GM18951 (cell line): ENCODE data around the gene RMND5B.

Experiments used
- POLR2A ChIP-seq: IDR thresholded peaks from 4 replicates; pipeline ENCODE4 v1.6.1; 2011; ENCODE audit warnings: mild to moderate bottlenecking; ENCODE audit not compliant: insufficient read length, insufficient read depth; ENCODE audit errors: extremely low read depth
- in situ Hi-C: fragments of 300-500 bp; cut with MboI; formaldehyde crosslinking; loops from one replicate; pipeline ENCODE4 v1.12.0; 2022; ENCODE audit warnings: low sequenced_read_pairs, mixed read lengths, inconsistent platforms; ENCODE audit not compliant: unreplicated experiment

Gene RMND5B

DNA sequence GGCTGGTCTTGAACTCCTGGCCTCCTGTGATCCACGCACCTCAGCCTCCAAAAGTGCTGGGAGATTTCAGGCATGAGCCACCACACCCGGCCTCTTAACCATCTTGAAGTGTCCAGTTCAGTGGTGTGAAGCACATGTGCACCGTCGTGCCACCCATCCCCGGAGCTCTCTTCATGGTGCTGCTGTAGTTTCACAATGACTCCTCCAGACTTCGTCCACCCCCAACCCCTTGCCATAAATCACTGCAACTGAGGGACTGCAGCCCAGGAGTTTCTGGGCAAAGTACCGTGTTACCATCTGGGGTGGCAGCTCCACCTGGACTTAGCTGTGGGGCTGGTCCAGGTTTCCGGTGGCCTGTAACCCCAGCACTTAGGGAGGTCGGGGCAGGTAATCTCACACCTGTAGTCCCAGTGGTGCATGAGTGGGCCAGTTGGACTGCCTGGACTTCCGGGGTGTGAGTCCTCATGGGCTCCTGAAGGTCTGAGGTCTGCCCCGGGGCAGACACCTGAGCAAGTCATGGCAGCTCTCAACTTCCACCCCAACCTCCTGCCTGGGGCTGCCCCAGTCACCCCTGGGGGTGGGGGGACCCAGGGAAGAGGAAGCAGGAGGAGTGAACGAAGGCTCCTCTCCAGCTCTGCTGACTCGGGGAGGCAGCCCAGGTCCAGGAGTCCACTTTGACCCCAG, 24.1 kb upstream of the RMND5B start:
- in situ Hi-C loops: no loop called here
- no peak for TF ChIP-seq POLR2A

GRCh38 chr5:178107756-178108310, 23.0 kb upstream of the RMND5B start:
- in situ Hi-C loops: no loop called here
- no peak for TF ChIP-seq POLR2A

DNA sequence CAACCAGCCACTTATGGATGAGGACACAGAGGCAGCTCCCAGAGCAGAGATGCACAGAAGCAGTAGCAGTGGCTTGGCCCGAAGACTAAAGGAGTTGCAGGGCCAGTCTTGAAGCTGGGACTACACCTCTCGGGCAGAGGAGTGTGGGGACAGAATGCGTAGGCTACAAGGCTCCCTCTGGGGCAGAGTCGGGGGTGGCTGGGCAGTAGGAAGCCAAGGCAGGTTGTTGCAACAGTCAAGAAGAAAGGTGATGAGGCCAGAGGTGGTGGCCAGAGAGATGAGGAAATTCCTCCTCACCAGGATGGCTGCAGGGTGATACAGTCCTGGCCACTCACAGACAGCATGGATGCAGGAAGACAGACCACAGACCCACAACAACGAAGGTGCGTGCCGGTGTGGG, 22.4 kb upstream of the RMND5B start:
- in situ Hi-C loops: no loop called here
- TF ChIP-seq POLR2A: no peak

- in situ Hi-C loops: no loop called here
- TF ChIP-seq POLR2A: no peak
Measured at GRCh38 chr5:178108966-178109365, 21.8 kb upstream of the RMND5B start.

DNA sequence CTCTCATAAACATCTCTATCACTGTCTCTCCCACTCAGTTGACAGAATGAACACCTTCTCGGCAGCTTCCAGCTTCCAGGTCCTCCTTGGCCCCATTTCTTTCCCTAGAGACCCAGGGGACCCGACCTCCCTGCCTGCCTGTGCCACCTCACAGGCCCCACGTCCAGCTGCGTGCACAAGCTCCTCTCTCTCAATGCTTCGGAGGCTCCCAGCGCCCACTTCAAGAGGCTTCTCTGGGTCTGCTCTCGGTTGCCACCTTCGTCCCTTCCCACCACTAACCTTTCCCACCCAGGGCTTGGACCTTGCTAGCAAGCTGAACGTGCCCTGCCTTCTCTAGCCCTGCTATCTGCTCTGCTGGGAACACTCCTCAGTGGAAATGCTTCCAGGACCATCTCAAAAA, 20.3 kb upstream of the RMND5B start:
- TF ChIP-seq POLR2A: no peak
- in situ Hi-C loops: no loop called here

DNA sequence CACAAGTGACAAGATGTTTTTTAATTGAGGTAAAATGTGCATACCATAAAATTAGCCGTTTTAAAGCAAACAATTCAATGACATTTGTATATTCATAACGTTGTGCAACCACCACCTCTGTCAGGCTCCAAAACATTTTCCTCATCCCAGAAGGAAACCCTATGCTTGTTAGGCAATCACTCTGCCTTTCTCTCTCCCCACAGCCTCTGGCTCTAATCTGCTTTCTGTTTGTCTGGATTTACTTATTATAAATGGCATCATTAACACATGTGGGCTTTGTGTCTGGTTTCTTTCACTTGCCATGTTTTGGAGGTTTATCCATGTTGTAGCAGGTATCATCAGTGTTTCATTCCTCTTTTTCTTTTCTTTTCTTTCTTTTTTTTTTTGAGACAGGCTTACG, 18.9 kb upstream of the RMND5B start:
- no peak for TF ChIP-seq POLR2A
- in situ Hi-C loops: no loop called here

GRCh38 chr5:178112545-178112944, 18.3 kb upstream of the RMND5B start:
- in situ Hi-C loops: no loop called here
- TF ChIP-seq POLR2A: no peak

DNA sequence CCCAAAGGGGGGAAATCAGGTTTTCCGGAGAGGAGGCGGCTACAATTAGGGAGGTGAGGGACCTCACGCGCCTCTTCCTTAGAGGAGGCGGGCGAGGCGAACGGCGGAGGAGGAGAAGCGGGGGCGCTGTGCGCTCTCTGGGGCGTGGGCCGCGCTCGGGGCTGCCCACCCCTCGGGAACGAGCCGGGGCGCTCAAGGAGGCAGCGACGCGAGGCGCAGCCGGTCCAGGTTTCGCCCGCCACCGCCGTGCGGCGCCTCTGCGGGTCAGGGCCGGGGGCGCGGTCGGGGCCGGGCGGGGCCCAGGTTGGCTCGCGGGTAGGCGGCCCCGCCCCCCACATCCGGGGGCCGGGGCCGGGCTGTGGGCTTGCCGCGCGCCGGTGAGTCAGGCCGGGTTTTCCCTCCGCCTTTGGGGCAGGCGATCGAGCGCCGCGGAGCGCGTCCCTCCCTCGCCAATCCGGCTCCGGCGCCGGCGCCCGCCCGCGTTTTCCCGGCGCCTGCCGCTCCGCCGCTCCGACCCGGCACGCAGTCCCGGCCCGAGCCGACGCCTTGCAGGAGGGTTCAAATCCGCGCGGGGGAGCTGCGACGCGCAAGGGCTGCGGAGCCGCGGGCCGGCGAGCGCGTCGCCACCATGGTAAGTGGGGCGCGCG, 17.6 kb upstream of the RMND5B start, which contains the start of gene N4BP3:
TSS of gene N4BP3 (plus strand) at position 392 of the 647 bp plus-strand sequence. CDS start 6,052 bp downstream, outside the sequence.
- no peak for TF ChIP-seq POLR2A
- in situ Hi-C loops: no loop called here

- in situ Hi-C loops: no loop called here
- TF ChIP-seq POLR2A: peak; percentile 15
Measured at GRCh38 chr5:178113841-178114324, 16.9 kb upstream of the RMND5B start.

DNA sequence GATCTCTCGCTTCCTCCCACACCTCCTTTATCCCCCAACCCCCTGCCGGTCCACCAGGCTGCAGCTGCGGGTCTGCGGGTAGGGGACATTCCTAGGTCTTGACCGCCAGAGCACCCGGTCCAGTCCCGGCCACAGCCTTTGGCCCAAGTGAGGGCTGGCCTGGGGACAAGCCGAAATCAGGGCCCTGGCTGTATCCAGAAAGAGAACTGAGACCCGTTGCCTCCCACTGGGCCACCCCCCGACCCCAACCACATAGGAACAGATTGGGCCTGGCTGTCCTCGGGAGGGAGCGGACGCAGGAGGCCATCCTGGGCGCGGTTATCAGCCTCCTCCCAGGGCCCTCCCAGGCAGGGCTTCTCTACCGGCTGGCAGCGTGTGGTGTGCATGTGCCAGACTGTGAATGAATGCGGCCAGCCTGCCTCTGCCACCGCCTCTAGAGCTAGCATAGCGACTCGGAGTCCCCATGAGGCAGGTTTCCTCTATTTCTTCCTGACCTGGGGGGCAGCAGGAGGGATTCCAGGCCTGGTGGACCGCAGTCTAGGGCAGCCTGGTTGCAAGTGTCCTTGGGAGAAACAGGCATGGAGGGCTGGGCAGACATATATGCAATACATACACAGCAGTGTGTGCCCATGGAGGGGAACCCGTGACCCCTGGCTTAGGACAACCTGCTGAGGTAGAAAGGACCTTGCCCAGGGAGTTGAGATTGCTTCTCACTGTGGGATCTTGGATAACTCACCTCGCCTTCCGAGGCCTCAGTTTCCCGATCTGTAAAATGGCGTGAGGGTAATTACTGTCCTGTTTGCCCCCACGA, 16.3 kb upstream of the RMND5B start:
- peak; percentile 1 for TF ChIP-seq POLR2A
- in situ Hi-C loops: no loop called here

- in situ Hi-C loops: no loop called here
- TF ChIP-seq POLR2A: no peak
Measured at GRCh38 chr5:178115136-178115813, 15.5 kb upstream of the RMND5B start.

- in situ Hi-C loops: no loop called here
- no peak for TF ChIP-seq POLR2A
Measured at GRCh38 chr5:178115814-178116142, 15.0 kb upstream of the RMND5B start.
